HCT116 (cell line): ENCODE measurements around the gene FAM131C. TPM values are rescaled to one million over a fixed set of nuclear protein-coding genes. Genes with fewer than 3 reads are reported as not detected.

Experiments
- ATAC-seq: fragments of 200-7000 bp; cut with Tn5 transposase; 2 replicates; pipeline ENCODE4 v1.9.1; 2020; ENCODE audit warnings: mild to moderate bottlenecking, moderate library complexity
- BruUV-seq: library from RNA; stranded (reverse); fragments of 400-500 nt; replicated peaks from 2 replicates; lab custom pipeline; 2021; lab: Mats Ljungman, UMichigan
- CTCF ChIA-PET: fragments of 300-600 bp; sonication (Branson Sonifier 250); formaldehyde crosslinking; loops from one replicate; lab custom pipeline; 2021; ENCODE audit warnings: antibody characterized with exemption; lab: Charles Lee
- POLR2A ChIA-PET: fragments of 300-600, 350-600 bp; sonication (Branson Sonifier 250); formaldehyde crosslinking; loops from one replicate; lab custom pipeline; 2021; ENCODE audit warnings: antibody characterized with exemption; lab: Charles Lee
- RAD21 ChIA-PET, 2 experiments: fragments of 300-600 bp; sonication (Branson Sonifier 250); formaldehyde crosslinking; loops; one replicate each; lab custom pipeline; 2023; ENCODE audit warnings: low total read pairs in 2 of 2; ENCODE audit not compliant: uncharacterized antibody in 2 of 2, unreplicated experiment in 2 of 2, low non-redundant PET in 1 of 2; lab: Charles Lee
- DNase-seq: peaks from one replicate; pipeline ENCODE4 v3.0.0-alpha.2; 2010; ENCODE audit warnings: low read depth, low spot score
- H2AFZ ChIP-seq: fragments of 200-600 bp; shearing (Covaris generic), sonication (generic); 2 replicates; pipeline ENCODE4 v1.6.1; 2017; ENCODE audit warnings: low read depth, mixed run types, mixed read lengths, antibody characterized with exemption, low read length; ENCODE audit not compliant: poor library complexity, severe bottlenecking
- H3K27ac ChIP-seq: 2 replicates; pipeline ENCODE4 v1.5.1; 2012; ENCODE audit warnings: low read depth, low read length
- H3K27me3 ChIP-seq: fragments of 200-600 bp; sonication (generic); 2 replicates; pipeline ENCODE4 v1.6.1; 2016; ENCODE audit warnings: mixed run types, low read length, mixed read lengths; ENCODE audit not compliant: insufficient read depth
- H3K36me3 ChIP-seq, 2 experiments: fragments of 200-500 bp in 1 of 2; fragments of 200-600 bp in 1 of 2; sonication (Bioruptor generic) in 1 of 2; sonication (generic) in 1 of 2; 2 replicates each; pipeline versions ENCODE4 v1.5.1 to v1.6.1; 2014 to 2016; ENCODE audit warnings: low read length in 2 of 2, inconsistent platforms in 1 of 2, mixed read lengths in 1 of 2, mixed run types in 1 of 2; ENCODE audit not compliant: insufficient read depth in 2 of 2, control insufficient read depth in 1 of 2
- H3K4me1 ChIP-seq, 2 experiments: fragments of 200-600 bp in 1 of 2; sonication (generic) in 1 of 2; 2 replicates each; pipeline versions ENCODE4 v1.5.1 to v1.6.1; 2012 to 2017; ENCODE audit warnings: low read length in 2 of 2, inconsistent platforms in 1 of 2, mild to moderate bottlenecking in 1 of 2, mixed read lengths in 1 of 2, mixed run types in 1 of 2, moderate library complexity in 1 of 2; ENCODE audit not compliant: insufficient read depth in 2 of 2, control insufficient read depth in 1 of 2
- H3K4me2 ChIP-seq: fragments of 200-600 bp; sonication (generic); 2 replicates; pipeline ENCODE4 v1.6.1; 2017; ENCODE audit warnings: mixed run types, low read length, mixed read lengths
- H3K4me3 ChIP-seq, 2 experiments: fragments of 200-600 bp in 1 of 2; sonication (generic) in 1 of 2; replicated peaks in 1 of 2; 2 replicates each; pipeline ENCODE4 v1.5.1; 2011 to 2016; ENCODE audit warnings: low read length in 2 of 2, control low read depth in 1 of 2, low read depth in 1 of 2, mild to moderate bottlenecking in 1 of 2, mixed read lengths in 1 of 2, mixed run types in 1 of 2
- H3K79me2 ChIP-seq: fragments of 200-600 bp; sonication (generic); 2 replicates; pipeline ENCODE4 v1.6.1; 2017; ENCODE audit warnings: mild to moderate bottlenecking, mixed run types, low read length, moderate library complexity, mixed read lengths; ENCODE audit not compliant: insufficient read depth
- H3K9ac ChIP-seq: fragments of 200-600 bp; sonication (generic); 2 replicates; pipeline ENCODE4 v1.6.1; 2016; ENCODE audit warnings: low read length, mixed read lengths
- H3K9me2 ChIP-seq: fragments of 200-600 bp; sonication (generic), shearing (Covaris generic); 2 replicates; pipeline ENCODE4 v1.6.1; 2017; ENCODE audit warnings: mixed run types, mild to moderate bottlenecking, moderate library complexity; ENCODE audit not compliant: insufficient read depth
- H3K9me3 ChIP-seq, 2 experiments: fragments of 200-500 bp in 1 of 2; fragments of 200-600 bp in 1 of 2; sonication (Bioruptor generic) in 1 of 2; sonication (generic) in 1 of 2; 2 replicates each; pipeline ENCODE4 v1.6.1; 2014 to 2017; ENCODE audit warnings: low read length in 2 of 2, mixed read lengths in 2 of 2, inconsistent platforms in 1 of 2, low read depth in 1 of 2, mild to moderate bottlenecking in 1 of 2, mixed run types in 1 of 2, moderate library complexity in 1 of 2; ENCODE audit not compliant: control insufficient read depth in 1 of 2, insufficient read depth in 1 of 2
- H4K20me1 ChIP-seq: fragments of 200-600 bp; sonication (generic), shearing (Covaris generic); 2 replicates; pipeline ENCODE4 v1.6.1; 2017; ENCODE audit warnings: mixed run types, mild to moderate bottlenecking, moderate library complexity; ENCODE audit not compliant: insufficient read depth
- ATF3 ChIP-seq: IDR thresholded peaks from 2 replicates; pipeline ENCODE4 v1.6.1; 2012
- CBX3 ChIP-seq: IDR thresholded peaks from 2 replicates; pipeline ENCODE4 v1.6.1; 2012; ENCODE audit warnings: low read depth
- EGR1 ChIP-seq: IDR thresholded peaks from 2 replicates; pipeline ENCODE4 v1.6.1; 2012; ENCODE audit warnings: low read depth
- ELF1 ChIP-seq: IDR thresholded peaks from 2 replicates; pipeline ENCODE4 v1.6.1; 2012; ENCODE audit warnings: low read depth, borderline replicate concordance
- EZH2 ChIP-seq: fragments of 200-600 bp; sonication (generic); IDR thresholded peaks from 2 replicates; pipeline ENCODE4 v1.6.1; 2017; ENCODE audit warnings: antibody characterized with exemption, mixed run types
- EZH2phosphoT487 ChIP-seq: fragments of 200-600 bp; IDR thresholded peaks from 2 replicates; pipeline ENCODE4 v1.6.1; 2018; ENCODE audit warnings: antibody characterized with exemption, borderline replicate concordance
- FOSL1 ChIP-seq: IDR thresholded peaks from 2 replicates; pipeline ENCODE4 v1.6.1; 2012; ENCODE audit warnings: low read depth
- JUND ChIP-seq: IDR thresholded peaks from 2 replicates; pipeline ENCODE4 v1.6.1; 2012
- MAX ChIP-seq: IDR thresholded peaks from 2 replicates; pipeline ENCODE4 v1.6.1; 2012
- POLR2A ChIP-seq: IDR thresholded peaks from 2 replicates; pipeline ENCODE4 v1.7.0; 2011; ENCODE audit warnings: borderline replicate concordance; ENCODE audit not compliant: insufficient read depth, insufficient read length; ENCODE audit errors: extremely low read depth
- RAD21 ChIP-seq: IDR thresholded peaks from 2 replicates; pipeline ENCODE4 v1.6.1; 2012; ENCODE audit warnings: low read depth, mild to moderate bottlenecking
- REST ChIP-seq: IDR thresholded peaks from 2 replicates; pipeline ENCODE4 v1.6.1; 2012; ENCODE audit warnings: low read depth
- SRF ChIP-seq: IDR thresholded peaks from 2 replicates; pipeline ENCODE4 v1.6.1; 2012; ENCODE audit warnings: low read depth
- TCF7L2 ChIP-seq: IDR thresholded peaks from 2 replicates; pipeline ENCODE4 v1.7.0; 2011; ENCODE audit warnings: borderline replicate concordance, inconsistent platforms; ENCODE audit not compliant: insufficient read depth, insufficient read length; ENCODE audit errors: extremely low read depth
- YY1 ChIP-seq: IDR thresholded peaks from 2 replicates; pipeline ENCODE4 v1.6.1; 2011; ENCODE audit warnings: low read length, low read depth, moderate library complexity, mild to moderate bottlenecking; ENCODE audit not compliant: insufficient replicate concordance; ENCODE audit errors: extremely low read depth
- ZBTB33 ChIP-seq: IDR thresholded peaks from 2 replicates; pipeline ENCODE4 v1.6.1; 2011; ENCODE audit warnings: mild to moderate bottlenecking, low read length, moderate library complexity; ENCODE audit not compliant: insufficient replicate concordance; ENCODE audit errors: extremely low read depth
- ZFX ChIP-seq: fragments of 450-650 bp; IDR thresholded peaks from 2 replicates; pipeline ENCODE4 v1.6.1; 2017
- intact Hi-C: fragments of 100-400 bp; cut with micrococcal nuclease; formaldehyde crosslinking; loops from 2 replicates; pipeline ENCODE4 v1.10.0; 2022
- total RNA-seq: library from RNA; stranded (reverse); gene quantifications from one replicate; pipeline ENCODE4 v1.2.1, GENCODE V29; 2021; ENCODE audit not compliant: unreplicated experiment

FAM131C gene
- total RNA-seq, 1 experiment from 2014 or later, result 11.6 TPM

GRCh38 chr1:16009678-16010077 lies 63.8 kb downstream of the FAM131C start:
- Histone ChIP-seq H3K9ac (no peak overlapping the region), H3K4me3 (no peak overlapping the region), H4K20me1 (no peaks in the 10 kb centered on the region), H2AFZ (no peak overlapping the region), H3K9me2 (no peaks in the 10 kb centered on the region), H3K9me3 (no peaks in the 10 kb centered on the region), H3K4me1 (peaks cover 10 to 29% of the 10 kb centered on the region in 2 experiments), H3K27me3 (no peaks in the 10 kb centered on the region), H3K36me3 (no peaks in the 10 kb centered on the region), H3K79me2 (no peaks in the 10 kb centered on the region), H3K27ac (no peak overlapping the region), H3K4me2 (no peak overlapping the region)
- CTCF ChIA-PET, result interaction anchor here (0.6 to 1.4 kb wide), 3 partner anchors 64 to 194 kb away, joined by 3 to 4 read pairs (median 4); partner anchors contain the start of gene FAM131C
- RAD21 ChIA-PET, result no interaction called here
- intact Hi-C loops, result loop anchor here (1.0 to 10.0 kb wide), 3 partner anchors 47 to 175 kb away; partner anchors contain the start of gene FAM131C
- BruUV-seq, result no TSS peak
- ATAC-seq (no peak), DNase-seq (no peak)
- TF ChIP-seq EGR1, result no peak
- TF ChIP-seq POLR2A, result no peak
- TF ChIP-seq FOSL1, result no peak
- no peak for TF ChIP-seq ZFX
- no peak for TF ChIP-seq ZBTB33
- TF ChIP-seq SRF, result no peak
- no peak for TF ChIP-seq YY1
- no peak for TF ChIP-seq JUND
- TF ChIP-seq RAD21, result no peak
- TF ChIP-seq CBX3, result no peak
- no peak for TF ChIP-seq EZH2
- no peak for TF ChIP-seq TCF7L2
- TF ChIP-seq ATF3, result no peak
- no peak for TF ChIP-seq EZH2phosphoT487
- TF ChIP-seq MAX, result no peak
- no peak for TF ChIP-seq ELF1
- TF ChIP-seq REST, result no peak
- POLR2A ChIA-PET, result no interaction called here
